GM21515 (cell line): ENCODE results near the gene FAM228B.

Experiments
- ATAC-seq: cut with Tn5 transposase; IDR thresholded peaks from one replicate; pipeline ENCODE4 v1.9.1; 2021; ENCODE audit not compliant: unreplicated experiment

The FAM228B gene

DNA sequence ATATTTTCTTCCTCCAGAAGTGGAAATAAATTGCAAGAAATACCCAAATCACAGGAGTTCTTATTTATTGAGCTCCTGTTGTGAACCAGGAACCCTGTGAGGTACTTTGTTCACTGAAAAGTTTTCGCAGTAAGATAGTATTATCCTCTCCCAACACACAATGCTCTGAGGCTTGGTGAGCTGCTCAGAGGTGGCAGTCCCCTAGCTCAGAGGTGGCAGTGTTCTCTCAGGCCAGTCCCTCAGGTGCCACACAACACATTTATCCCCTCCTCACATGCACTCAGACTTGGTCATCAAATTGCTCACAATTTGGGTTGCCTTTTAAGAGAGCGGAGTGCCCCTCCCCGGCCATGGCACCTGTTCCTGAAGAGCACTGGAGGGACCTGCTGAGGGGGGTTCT lies 77.5 kb downstream of the FAM228B start:
- ATAC-seq: no peak

DNA sequence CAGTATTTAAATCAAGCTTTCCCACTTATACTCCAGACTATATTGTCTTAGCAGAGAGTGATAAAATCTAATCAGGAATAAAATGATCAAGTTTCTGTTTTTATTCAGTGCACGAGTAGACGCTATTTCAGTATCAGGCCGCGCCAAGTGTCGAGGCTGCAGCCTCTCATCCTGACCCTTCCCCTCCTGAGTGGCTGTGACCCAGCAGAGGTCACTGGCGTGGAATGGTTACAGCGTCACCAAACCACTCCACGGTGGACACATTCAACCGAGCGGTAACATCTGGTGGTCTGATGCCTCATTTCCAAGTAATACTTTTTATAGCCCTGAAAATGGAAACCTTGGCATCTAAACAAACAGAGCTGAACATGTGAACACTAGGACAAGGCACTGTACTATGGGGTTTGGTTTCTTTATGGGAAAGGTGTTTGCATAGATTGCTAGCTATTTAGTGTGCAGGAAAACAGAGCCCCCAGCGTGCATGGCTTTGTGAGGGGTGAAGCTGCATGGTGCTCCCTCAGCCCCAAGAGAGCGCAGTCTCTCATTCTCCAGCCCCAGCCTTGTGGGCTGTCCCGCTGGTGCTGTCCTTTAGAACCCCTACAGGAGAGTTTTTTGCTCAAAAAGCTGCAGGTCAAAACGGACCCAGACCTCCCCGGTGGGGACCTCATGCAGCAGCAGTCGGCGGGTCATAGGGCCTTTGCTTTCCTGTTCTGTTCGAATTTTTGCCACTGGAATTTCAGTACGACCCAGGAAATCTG lies 79.9 kb downstream of the FAM228B start:
- no peak for ATAC-seq

DNA sequence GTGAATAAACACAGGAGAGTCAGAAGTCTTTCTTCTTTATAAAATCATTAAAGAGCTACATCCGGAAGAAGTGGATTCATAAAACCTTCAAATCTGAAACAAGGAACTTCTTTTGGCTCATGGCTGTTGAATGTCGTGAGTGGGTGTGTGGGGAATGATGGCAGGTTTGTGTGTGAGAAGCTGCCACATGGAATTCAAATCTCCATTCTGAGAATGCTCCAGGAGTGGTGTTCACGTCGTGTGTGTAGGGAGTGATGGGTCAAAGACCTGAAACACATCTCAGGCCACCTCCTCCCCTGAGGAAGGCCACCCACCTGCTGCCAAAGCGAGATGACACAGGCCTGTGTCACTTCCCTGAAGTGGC lies 80.5 kb downstream of the FAM228B start:
- ATAC-seq: no peak

DNA sequence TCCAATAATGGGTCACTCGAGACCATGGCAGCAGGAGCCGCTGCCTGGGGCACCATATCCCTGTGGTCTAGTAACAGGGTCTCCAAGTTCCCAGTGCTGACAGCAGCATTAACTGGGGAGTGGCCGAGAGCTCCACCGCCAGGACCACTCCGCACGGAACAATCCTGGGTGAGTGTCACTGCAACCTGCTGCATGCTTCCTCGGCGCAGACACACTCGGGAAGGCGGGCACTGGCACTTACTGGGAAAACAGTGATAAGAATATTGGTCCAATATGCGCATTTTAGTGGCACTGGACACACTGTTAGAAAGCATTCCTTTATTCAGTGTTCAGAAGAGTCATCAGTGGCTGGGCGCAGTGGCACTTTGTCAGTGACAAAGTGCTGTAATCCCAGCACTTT lies 81.2 kb downstream of the FAM228B start:
- ATAC-seq: no peak

- no peak for ATAC-seq
Measured at GRCh38 chr2:24205131-24205530, 81.9 kb downstream of the FAM228B start.

- ATAC-seq: no peak
Measured at GRCh38 chr2:24206242-24206641, 83.0 kb downstream of the FAM228B start.

DNA sequence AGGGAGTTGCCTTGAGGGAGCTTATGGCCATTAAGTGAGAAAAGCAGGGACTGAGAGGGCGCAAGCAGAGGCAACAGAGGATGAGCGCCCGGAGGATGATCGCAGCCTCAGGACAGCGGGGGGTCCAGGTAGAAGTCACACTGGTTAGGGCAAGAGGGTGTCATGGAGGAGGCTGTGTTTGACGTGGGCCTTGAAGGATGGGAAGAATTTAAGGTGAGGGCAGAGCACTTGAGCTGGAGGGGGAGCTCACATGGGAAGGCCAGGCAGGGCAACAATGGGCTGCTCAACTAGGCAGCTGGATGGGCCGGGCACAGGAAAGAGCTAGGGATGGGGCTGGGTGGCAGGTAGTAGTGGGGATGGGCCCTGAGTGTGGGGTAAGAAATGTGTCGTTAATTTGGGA lies 83.4 kb downstream of the FAM228B start:
- no peak for ATAC-seq

- no peak for ATAC-seq
Measured at GRCh38 chr2:24207359-24207758, 84.1 kb downstream of the FAM228B start.

GRCh38 chr2:24208490-24208889 lies 85.2 kb downstream of the FAM228B start:
- ATAC-seq: no peak

DNA sequence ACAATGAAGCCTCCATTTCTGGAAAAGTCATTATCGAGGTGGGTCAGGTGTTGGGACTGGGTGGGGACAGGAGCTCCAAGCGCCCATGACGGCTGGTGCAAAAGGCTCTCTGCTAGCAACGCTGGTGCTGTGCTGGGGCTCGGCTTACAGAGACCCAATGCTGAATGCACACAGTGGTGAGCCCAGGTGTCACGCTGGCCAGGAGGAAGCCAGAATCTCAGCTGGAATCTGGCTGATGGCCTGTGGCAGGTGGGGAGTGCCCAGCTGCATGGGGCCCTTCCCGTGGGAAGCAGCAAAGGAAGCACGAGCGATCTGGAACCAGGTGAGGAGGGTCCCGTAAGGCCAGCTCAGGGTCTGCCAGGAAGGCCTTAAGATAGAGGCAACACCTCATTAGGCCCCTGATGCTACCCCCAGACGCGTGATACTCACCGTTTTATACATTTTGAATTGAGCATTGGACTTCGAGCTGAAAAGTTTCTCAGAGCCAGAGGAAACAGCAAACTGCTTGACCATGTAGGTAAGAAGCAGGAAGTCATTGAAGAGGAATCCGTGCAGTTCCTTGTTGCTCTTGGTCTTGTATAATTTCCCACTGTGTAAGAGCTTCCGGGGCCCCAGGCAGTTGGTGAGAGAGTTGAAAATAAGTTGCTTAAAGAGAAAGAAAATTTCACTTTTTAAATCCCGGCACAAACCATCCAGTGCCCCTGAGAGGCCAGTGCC lies 86.3 kb downstream of the FAM228B start:
- ATAC-seq: no peak

GRCh38 chr2:24210106-24210455 lies 86.8 kb downstream of the FAM228B start:
- no peak for ATAC-seq

GRCh38 chr2:24210723-24211122 lies 87.5 kb downstream of the FAM228B start:
- ATAC-seq: no peak

GRCh38 chr2:24211408-24211807 lies 88.1 kb downstream of the FAM228B start:
- no peak for ATAC-seq

- ATAC-seq: peak; percentile 91
Measured at GRCh38 chr2:24214880-24215279, 91.6 kb downstream of the FAM228B start.
